DMS 273 (cell line): ENCODE measurements around the gene BCL2L12.
A peak's percentile ranks its signal among the peaks of the same experiment; 100 is the strongest.

Experiments
- DNase-seq: peaks from one replicate; lab custom pipeline; 2025; ENCODE audit not compliant: unreplicated experiment; lab: John Stamatoyannopoulos, UW

The BCL2L12 gene

GRCh38 chr19:49662011-49662410, 3.7 kb upstream of the BCL2L12 start:
- DNase-seq: no peak

DNA sequence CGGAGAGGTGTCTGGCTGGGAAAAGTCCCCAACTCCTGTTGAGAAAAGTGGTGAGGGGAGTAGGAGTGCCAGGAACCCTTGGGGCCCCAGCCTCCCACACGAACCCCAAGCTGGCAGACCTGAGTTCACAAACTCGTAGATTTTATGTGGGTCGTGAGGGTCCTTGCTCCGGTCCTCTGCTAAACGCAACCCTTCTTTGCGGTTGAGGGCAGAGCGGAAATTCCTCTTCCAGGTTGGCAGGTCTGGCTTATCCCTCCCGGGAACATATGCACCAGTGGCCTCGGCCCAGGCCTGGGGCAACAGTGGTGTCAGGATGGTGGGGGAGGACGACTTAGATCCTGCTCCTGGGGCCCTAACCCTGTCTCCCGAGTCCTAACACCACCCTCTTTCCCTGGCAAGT, 2.5 kb upstream of the BCL2L12 start:
- no peak for DNase-seq

DNA sequence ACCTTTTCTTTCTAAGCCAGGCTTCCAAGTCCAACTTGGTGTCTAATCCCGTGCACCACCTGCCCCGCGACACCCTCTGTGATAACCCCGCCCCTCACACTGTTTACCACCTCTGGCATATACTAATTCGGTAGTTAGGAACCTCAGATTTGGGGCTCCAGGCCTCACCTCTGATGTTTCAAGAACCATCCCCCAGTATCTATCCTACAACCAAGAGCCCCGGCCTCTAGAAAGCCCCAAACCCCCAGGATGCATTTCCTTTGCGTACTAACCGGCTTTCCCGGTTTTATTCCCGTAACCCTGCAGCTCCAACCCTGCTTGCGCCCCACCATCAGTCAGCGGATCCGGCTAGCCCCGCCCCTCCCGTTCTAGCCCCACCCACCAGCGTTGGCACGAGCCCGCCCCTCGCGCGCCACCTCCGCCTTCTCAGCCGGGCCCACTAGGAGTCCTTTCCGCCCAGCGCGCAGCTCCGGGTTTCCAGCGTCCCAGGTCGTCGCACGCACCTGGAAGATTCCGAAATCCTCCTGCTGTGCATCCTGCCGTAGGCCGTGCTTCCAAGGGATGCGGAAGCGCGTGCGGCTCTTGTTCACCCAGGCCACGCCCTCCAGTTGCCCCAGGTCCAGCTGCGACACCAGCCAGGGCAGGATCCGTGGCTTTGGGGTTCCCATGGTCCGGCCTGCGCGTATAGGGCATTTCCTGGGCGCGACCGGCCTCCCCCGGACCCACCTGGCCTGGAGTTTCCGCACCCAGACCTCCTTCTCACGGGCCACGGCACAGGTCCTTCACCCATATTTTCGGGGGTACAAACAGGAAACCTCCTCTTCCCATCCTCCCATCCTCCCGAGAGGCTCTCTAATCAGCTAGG, 1.3 kb upstream of the BCL2L12 start:
- peak; percentile 93 for DNase-seq

DNA sequence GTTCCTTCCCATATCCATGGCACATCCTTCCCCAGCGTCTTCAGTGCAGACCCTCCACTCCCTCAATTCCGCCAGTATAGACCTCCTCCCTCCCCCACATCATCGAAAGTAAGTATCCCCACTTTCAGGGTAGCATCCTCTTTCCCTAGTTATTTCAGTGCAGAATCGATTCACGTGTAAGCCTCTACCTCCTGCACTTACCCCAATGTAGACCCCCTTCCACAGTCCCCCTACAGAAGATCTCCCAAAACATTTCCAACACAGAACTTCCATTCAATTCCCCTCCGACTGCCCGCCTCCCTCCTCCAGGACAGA, 740 bp upstream of the BCL2L12 start:
- no peak for DNase-seq

GRCh38 chr19:49666120-49666444, 349 bp downstream of the BCL2L12 start:
- DNase-seq: peak; percentile 85

DNA sequence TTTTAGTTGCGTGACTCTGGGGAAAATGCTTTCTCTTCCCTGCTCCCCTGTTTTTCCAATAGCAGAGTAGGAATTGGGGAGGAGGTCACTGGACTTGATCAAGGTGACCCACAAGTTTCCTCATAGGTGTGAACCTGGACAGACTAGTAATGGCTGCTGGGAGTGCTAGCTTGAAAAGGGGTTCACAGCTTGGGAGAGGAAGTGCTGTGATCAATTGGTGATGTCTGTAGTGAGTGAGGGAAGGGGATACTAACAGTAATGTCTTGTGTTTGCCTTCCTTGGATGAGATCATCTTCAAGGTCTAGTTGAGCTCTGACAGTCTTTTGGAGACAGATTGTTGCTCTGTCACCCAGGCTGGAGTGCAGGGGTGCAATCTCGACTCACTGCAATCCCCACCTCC, 1.7 kb downstream of the BCL2L12 start:
- DNase-seq: no peak

- no peak for DNase-seq
Observed at GRCh38 chr19:49669516-49669915, 3.8 kb downstream of the BCL2L12 start.

DNA sequence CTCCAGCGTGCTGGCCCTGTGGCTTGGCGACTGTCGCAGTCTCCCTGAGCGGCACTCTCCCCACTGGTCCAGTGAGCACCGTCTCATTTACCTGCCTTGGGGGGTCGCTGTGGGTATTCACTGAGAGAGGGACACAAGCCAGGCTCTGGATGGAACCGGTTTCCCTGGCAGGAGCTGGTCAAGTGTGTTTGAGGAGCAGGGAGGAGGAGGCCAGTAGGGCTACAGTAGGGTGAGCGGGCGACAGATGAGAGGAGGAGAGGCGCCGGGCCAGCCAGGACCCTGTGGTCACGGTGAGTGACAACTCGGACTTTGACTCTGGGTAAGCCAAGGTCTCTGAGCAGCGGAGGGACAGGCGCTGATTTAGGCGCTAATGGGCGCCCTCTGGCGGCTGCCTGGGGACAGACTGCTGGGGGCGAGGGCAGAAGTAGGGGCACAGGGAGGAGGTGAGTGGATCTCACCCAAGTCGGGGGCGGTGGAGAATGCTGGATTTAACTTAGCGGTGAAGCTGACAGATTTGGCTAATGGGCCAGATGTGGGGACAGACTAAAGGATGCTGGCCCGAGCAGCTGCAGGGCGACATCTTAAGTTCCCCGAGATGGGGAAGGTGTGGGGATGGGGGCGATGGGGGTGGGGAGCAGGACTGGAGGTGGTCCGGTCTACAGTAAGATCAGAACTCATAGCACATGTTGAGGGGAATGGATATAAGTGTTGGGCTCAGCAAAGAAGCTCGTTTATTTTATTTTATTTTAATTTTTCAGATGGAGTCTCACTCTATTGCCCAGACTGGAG, 6.6 kb downstream of the BCL2L12 start:
- peak; percentile 89 for DNase-seq

DNA sequence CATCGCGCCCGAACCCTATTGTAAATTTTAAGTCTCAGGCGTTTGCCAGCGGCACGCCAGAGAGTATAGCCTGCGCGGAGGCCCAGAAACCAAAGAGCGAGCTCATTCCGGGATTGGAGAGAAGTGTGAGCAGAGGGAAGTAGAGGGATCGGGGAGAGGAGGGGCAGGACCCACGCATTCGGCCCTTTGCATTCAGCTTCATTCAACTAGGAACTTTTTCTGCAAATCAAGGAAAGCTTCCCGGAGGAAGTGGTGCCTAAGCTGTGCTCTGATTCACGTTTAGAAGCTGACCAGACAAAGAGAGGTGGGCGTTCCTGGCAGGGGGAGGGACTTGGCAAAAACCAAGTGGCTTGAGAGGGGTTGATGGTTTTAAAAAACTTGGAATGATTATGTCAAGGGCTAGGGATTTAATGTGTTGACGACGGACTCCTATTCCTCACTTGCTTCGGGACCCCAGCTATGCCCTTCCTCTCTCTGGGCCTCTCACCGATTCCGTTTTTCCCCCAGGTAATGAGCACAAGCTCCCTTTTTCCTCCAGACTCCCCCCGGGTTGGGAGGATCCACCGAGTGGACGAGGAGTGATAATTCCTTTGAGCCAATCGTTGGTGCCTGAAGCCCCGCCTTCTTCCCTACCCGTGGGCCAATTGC, 10.5 kb downstream of the BCL2L12 start:
- DNase-seq: peak; percentile 96

DNA sequence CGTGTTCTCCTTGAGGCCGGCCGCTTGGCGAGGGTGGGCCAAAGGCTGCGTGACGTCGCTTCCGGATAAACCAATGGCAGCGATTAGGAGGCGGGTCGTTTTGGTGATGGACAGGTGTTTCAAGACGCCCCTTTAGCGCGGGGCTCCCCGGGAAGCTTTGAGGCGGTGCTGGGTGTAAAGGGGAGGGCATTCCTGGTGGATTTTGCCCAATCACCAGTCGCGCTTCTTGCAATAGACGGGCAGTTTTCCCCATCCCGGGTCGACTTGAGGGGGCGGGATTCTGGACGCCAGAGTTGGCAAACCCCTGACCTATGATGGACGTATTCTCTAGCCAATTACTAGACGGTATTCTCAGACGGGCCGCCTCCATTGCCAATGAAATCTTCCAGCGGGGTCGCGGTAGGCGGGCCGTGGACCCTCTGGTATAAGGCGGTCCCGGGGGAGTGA, 11.1 kb downstream of the BCL2L12 start:
- peak; percentile 100 for DNase-seq

GRCh38 chr19:49677231-49677900, 11.6 kb downstream of the BCL2L12 start, which contains the start of gene PRMT1:
PRMT1 (plus strand) TSS chr19:49677271; CDS start chr19:49677281, 10 bp downstream.
- peak; percentile 86 for DNase-seq

DNA sequence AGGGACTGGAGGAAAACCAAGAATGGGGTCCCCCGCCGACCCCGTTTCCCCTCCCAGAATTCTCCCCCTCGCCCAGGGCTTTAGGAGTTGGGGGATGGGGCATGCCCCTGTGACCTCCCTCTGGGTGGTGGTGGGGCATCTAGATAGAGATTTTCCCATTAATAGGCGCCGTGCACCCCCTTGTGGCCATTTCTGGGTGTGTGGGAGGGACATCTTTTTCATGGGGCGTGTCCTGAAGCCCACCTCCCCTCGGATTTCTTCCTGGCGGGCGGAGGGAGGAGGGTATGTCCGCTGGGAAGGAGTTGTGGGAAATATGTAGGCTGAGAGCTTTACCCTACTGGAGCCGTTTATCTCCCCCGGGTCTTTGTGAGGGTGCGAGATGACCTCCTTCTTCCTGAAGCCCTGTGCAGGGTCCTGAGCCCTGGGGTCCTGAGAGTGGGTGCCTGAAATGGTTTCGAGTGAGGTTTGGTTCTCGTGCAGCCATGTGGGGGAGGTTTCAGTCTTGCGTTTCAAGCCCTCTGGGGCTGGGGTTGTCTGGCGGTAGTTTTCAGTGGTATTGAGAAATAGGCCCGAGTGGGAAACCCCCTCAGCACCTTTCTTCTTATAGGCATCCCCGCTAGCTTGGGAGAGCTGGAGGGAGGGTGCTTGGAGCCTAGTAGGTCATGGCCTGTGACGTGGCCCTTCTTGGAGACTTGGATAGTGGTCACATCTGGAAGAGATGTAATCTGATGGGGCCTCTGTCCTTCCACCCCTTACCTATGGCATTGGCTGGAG, 12.4 kb downstream of the BCL2L12 start:
- DNase-seq: peak; percentile 95

- DNase-seq: peak; percentile 64
Observed at GRCh38 chr19:49678985-49679770, 13.4 kb downstream of the BCL2L12 start.

DNA sequence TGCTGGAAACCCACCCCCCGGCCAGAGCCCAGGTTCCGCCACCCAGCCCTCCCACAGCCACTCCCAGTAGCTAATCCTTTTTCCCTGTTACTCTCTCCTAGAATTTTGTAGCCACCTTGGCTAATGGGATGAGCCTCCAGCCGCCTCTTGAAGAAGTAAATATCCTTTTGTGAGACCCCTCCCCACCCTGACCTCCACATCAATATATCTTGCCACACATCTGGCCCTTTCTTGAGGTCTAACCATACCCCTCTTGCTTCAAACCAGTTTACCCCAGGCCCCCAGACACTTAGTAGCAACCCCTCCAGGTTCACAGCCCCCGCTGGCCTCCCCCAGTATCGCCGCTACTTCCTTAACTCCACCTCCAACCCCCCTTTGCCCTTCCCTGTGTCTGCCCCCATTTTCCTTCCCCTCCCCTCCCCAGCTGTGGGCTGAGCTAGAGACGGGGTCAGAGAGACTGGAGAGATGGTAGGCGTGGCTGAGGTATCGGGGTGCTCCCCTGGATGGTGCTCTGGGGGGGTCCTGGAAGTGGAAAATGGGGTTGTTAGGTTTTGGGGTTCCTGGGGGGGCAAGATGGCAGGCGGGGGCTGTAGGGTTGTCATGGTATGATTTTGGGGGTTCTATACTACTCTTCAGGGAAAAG, 14.2 kb downstream of the BCL2L12 start:
- peak; percentile 58 for DNase-seq

DNA sequence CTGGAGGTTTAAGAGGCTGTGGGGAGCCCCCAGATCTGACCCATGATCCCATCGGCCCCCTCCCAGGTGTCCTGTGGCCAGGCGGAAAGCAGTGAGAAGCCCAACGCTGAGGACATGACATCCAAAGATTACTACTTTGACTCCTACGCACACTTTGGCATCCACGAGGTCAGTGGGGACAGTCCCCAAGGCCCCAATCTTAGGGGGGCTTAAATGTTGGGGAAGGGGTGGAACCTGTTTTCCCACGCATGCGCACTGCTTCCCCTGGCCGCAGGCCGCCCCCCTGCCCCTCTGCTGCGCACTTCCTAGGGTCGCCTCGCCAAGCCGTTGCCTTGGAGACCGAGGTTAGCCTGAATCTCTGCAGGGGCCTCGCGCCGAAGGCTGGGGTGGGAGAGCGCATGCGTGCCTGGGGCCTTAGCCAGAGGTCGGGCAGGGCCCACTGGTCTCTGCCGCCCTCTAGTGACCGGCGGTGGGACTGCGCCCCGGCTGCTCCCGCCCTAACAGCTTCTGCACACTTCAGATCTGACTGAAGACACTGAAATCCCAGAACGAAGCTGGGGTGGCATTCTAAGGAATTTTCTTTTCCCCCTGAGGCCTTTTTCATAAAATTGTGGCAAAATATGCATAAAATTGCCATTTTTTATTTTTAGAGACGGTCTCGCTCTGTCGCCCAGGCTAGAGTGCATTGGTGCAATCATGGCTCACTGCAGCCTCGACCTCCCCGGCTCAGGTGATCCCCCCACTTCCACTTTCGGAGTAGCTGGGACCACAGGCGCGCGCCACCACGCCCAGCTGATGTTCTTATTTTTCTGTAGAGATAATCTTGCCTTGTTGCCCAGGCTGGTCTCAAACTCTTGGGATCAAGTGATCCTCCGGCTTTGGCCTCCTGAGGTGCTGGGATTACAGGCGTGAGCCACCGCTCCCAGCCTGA, 15.0 kb downstream of the BCL2L12 start:
- DNase-seq: peak; percentile 96

DNA sequence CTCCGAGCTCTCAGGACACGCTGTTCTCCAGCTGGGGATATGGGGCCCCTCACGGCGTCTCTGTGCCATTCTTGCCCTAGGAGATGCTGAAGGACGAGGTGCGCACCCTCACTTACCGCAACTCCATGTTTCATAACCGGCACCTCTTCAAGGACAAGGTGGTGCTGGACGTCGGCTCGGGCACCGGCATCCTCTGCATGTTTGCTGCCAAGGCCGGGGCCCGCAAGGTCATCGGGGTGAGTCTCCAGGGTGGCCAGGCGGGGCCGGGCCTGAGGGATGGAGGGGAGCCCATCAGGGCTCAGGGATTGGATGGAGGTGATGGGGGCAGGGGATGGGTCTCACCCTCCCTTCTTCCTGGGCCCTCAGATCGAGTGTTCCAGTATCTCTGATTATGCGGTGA, 16.1 kb downstream of the BCL2L12 start:
- DNase-seq: no peak

DNA sequence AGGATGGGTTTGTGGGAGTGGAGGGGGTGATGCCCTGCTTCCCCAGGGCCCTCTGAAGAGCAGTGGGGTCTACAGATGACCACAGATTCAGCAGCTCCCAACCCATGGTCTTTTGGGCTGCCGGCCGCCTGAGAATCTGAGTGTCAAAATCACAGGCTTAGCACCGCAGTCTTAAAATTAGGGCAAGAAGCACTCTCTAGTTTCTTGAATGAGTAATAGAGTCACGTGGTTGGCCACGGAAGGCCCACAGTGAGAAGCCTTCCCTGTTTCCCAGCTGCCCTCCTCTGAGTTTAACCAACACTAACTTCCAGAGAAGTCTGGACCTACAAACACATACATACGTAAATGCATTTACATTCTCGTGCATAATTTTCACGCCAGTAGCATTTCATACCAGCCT, 16.5 kb downstream of the BCL2L12 start:
- no peak for DNase-seq

- DNase-seq: no peak
Observed at GRCh38 chr19:49683814-49684250, 18.1 kb downstream of the BCL2L12 start.
